Caco-2 (cell line): ENCODE measurements around the gene SLC24A4. TPM values are rescaled to one million over a fixed set of nuclear protein-coding genes. Genes with fewer than 3 reads are reported as not detected.

Experiments
- BruUV-seq: library from RNA; stranded (reverse); fragments of 400-500 nt; replicated peaks from 2 replicates; lab custom pipeline; 2021; lab: Mats Ljungman, UMichigan
- CTCF ChIA-PET: fragments of 300-600 bp; sonication (Branson Sonifier 250); formaldehyde crosslinking; loops from one replicate; lab custom pipeline; 2022; ENCODE audit warnings: antibody characterized with exemption; lab: Charles Lee
- POLR2A ChIA-PET: fragments of 300-600 bp; sonication (Branson Sonifier 250); formaldehyde crosslinking; loops from one replicate; lab custom pipeline; 2022; ENCODE audit warnings: antibody characterized with exemption; lab: Charles Lee
- DNase-seq, 2 experiments: peaks; one replicate each; pipeline versions ENCODE4 v3.0.0 to v3.0.0-alpha.2; 2020 to 2022
- H3K27me3 ChIP-seq: replicated peaks from 2 replicates; pipeline ENCODE4 v1.6.0; 2011; ENCODE audit warnings: low read length; ENCODE audit not compliant: control insufficient read depth, insufficient read depth
- H3K36me3 ChIP-seq: 2 replicates; pipeline ENCODE4 v1.5.1; 2011; ENCODE audit warnings: low read length; ENCODE audit not compliant: control insufficient read depth, insufficient read depth
- H3K4me1 ChIP-seq: fragments of 250-450 bp; sonication (Bioruptor Pico); 2 replicates; pipeline ENCODE4 v1.5.1; 2020; ENCODE audit warnings: mild to moderate bottlenecking
- H3K4me3 ChIP-seq: 2 replicates; pipeline ENCODE4 v1.5.1; 2011; ENCODE audit warnings: low read depth, mild to moderate bottlenecking, control low read depth, low read length
- H3K9me3 ChIP-seq: fragments of 250-450 bp; sonication (Bioruptor Pico); 2 replicates; pipeline ENCODE4 v1.5.1; 2020; ENCODE audit warnings: mild to moderate bottlenecking, moderate library complexity
- H3K27ac Mint-ChIP-seq: one replicate; pipeline ENCODE4 v1.8.0; 2022; ENCODE audit warnings: mixed read lengths; ENCODE audit not compliant: unreplicated experiment
- H3K27me3 Mint-ChIP-seq: one replicate; pipeline ENCODE4 v1.8.0; 2022; ENCODE audit warnings: mixed read lengths; ENCODE audit not compliant: insufficient read depth, unreplicated experiment
- H3K36me3 Mint-ChIP-seq: one replicate; pipeline ENCODE4 v1.8.0; 2022; ENCODE audit warnings: mild to moderate bottlenecking, mixed read lengths; ENCODE audit not compliant: insufficient read depth, unreplicated experiment
- H3K4me1 Mint-ChIP-seq: one replicate; pipeline ENCODE4 v1.8.0; 2022; ENCODE audit warnings: low read depth, mixed read lengths; ENCODE audit not compliant: unreplicated experiment
- H3K4me3 Mint-ChIP-seq: one replicate; pipeline ENCODE4 v1.8.0; 2022; ENCODE audit warnings: mild to moderate bottlenecking, moderate library complexity, mixed read lengths; ENCODE audit not compliant: unreplicated experiment
- H3K9me3 Mint-ChIP-seq: one replicate; pipeline ENCODE4 v1.8.0; 2022; ENCODE audit warnings: mixed read lengths; ENCODE audit not compliant: unreplicated experiment
- CTCF ChIP-seq, 2 experiments: fragments of 200-600 bp in 1 of 2; IDR thresholded peaks; 1 replicate in 1 of 2; 2 replicates in 1 of 2; pipeline versions ENCODE4 v1.5.1 to v1.8.0; 2011 to 2022; ENCODE audit warnings: antibody characterized with exemption in 1 of 2, control low read depth in 1 of 2, inconsistent platforms in 1 of 2, low read depth in 1 of 2, low read length in 1 of 2, mild to moderate bottlenecking in 1 of 2, moderate library complexity in 1 of 2; ENCODE audit not compliant: insufficient read depth in 1 of 2, severe bottlenecking in 1 of 2, unreplicated experiment in 1 of 2
- intact Hi-C: fragments of 100-400 bp; cut with micrococcal nuclease; formaldehyde crosslinking; loops from one replicate; pipeline ENCODE4 v1.10.0; 2022; ENCODE audit not compliant: unreplicated experiment
- total RNA-seq: library from RNA; stranded (reverse); gene quantifications from 2 replicates; pipeline ENCODE4 v1.2.3, GENCODE V29; 2022

SLC24A4 gene
- total RNA-seq, 1 experiment from 2014 or later, result not detected

GRCh38 chr14:92414690-92415445 lies 91.9 kb downstream of the SLC24A4 start:
- no peaks in the 10 kb centered on the region for H3K4me1 ChIP-seq
- no peaks in the 10 kb centered on the region for H3K36me3 ChIP-seq
- no peaks in the 10 kb centered on the region for H3K27me3 ChIP-seq
- H3K9me3 Mint-ChIP-seq, result no peaks in the 10 kb centered on the region
- H3K4me3 Mint-ChIP-seq, result no peak overlapping the region
- ChIA-PET POLR2A (no interaction called here), CTCF (no interaction called here)
- H3K27me3 Mint-ChIP-seq, result peaks cover 15% of the 10 kb centered on the region
- H3K27ac Mint-ChIP-seq, result no peak overlapping the region
- BruUV-seq, result no TSS peak
- no peaks in the 10 kb centered on the region for H3K36me3 Mint-ChIP-seq
- DNase-seq, result no peak
- H3K9me3 ChIP-seq, result no peaks in the 10 kb centered on the region
- no peaks in the 10 kb centered on the region for H3K4me1 Mint-ChIP-seq
- no peak overlapping the region for H3K4me3 ChIP-seq
- TF ChIP-seq CTCF (IDR thresholded peaks at IDR 0.05; ENCODE audit: insufficient read depth in 1 of 2, low read depth in 1 of 2, low read length in 1 of 2, severe bottlenecking in 1 of 2, unreplicated experiment in 1 of 2), result no peak
- intact Hi-C loops, result no loop called here

- Mint-ChIP-seq H3K36me3 (no peaks in the 10 kb centered on the region), H3K4me1 (no peaks in the 10 kb centered on the region), H3K4me3 (no peak overlapping the region), H3K27ac (no peak overlapping the region), H3K9me3 (no peaks in the 10 kb centered on the region), H3K27me3 (peaks cover 15% of the 10 kb centered on the region)
- Histone ChIP-seq H3K9me3 (no peaks in the 10 kb centered on the region), H3K4me1 (no peaks in the 10 kb centered on the region), H3K4me3 (no peak overlapping the region), H3K27me3 (no peaks in the 10 kb centered on the region), H3K36me3 (no peaks in the 10 kb centered on the region)
- ChIA-PET CTCF (no interaction called here), POLR2A (no interaction called here)
- intact Hi-C loops, result no loop called here
- no peak for TF ChIP-seq CTCF (IDR thresholded peaks at IDR 0.05; ENCODE audit: insufficient read depth in 1 of 2, low read depth in 1 of 2, low read length in 1 of 2, severe bottlenecking in 1 of 2, unreplicated experiment in 1 of 2)
- no TSS peak for BruUV-seq
- DNase-seq, result no peak
Measured at GRCh38 chr14:92415969-92416368, 93.0 kb downstream of the SLC24A4 start.

- Mint-ChIP-seq H3K27ac (no peak overlapping the region), H3K4me1 (no peaks in the 10 kb centered on the region), H3K4me3 (no peak overlapping the region), H3K36me3 (no peaks in the 10 kb centered on the region), H3K9me3 (no peaks in the 10 kb centered on the region), H3K27me3 (peaks cover 13% of the 10 kb centered on the region)
- ChIA-PET CTCF (interaction anchor here (0.6 kb wide), 1 partner anchor 359 kb away, joined by 3 read pairs; no protein-coding TSS in a partner anchor), POLR2A (no interaction called here)
- Histone ChIP-seq H3K9me3 (no peaks in the 10 kb centered on the region), H3K4me1 (no peaks in the 10 kb centered on the region), H3K4me3 (no peak overlapping the region), H3K27me3 (no peaks in the 10 kb centered on the region), H3K36me3 (no peaks in the 10 kb centered on the region)
- BruUV-seq, result no TSS peak
- no peak for DNase-seq
- no peak for TF ChIP-seq CTCF (IDR thresholded peaks at IDR 0.05; ENCODE audit: insufficient read depth in 1 of 2, low read depth in 1 of 2, low read length in 1 of 2, severe bottlenecking in 1 of 2, unreplicated experiment in 1 of 2)
- intact Hi-C loops, result no loop called here
Measured at GRCh38 chr14:92416544-92416943, 93.6 kb downstream of the SLC24A4 start.
